ENCODE results near the gene GPR146. TPM values are rescaled to one million over a fixed set of nuclear protein-coding genes. Genes with fewer than 3 reads are reported as not detected.
A peak's percentile ranks its signal among the peaks of the same experiment; 100 is the strongest.

Gene GPR146
- total RNA-seq, 4 donors from 2014 or later, result 12.5 to 30.8 (median 25.5) TPM

- 82% methylated on average over 22 of the region's 27 CpGs for WGBS
- Histone ChIP-seq H3K27ac (replicated peaks in 1 of 4) (peak overlapping the region; percentile 31 to 45 (median 42)), H3K4me1 (peaks cover under 1 to 30% (median 22%) of the 10 kb centered on the region in 4 donors), H3K4me3 (no peak overlapping the region), H3K9me3 (no peaks in the 10 kb centered on the region), H3K36me3 (no peaks in the 10 kb centered on the region), H3K27me3 (no peaks in the 10 kb centered on the region)
- intact Hi-C loops (cut with DNase I), result no loop called here
- TF ChIP-seq CTCF (IDR thresholded peaks at IDR 0.05), result no peak
- no peak for TF ChIP-seq EP300 (IDR thresholded peaks at IDR 0.05)
- TF ChIP-seq POLR2A (IDR thresholded peaks at IDR 0.05; ENCODE audit: low read depth), result no peak
- TF ChIP-seq POLR2AphosphoS5 (IDR thresholded peaks at IDR 0.05), result no peak
- DNase-seq (ENCODE audit: extremely low spot score), result no peak
Measured at GRCh38 chr7:1076184-1077072, 32.1 kb downstream of the GPR146 start.

DNA sequence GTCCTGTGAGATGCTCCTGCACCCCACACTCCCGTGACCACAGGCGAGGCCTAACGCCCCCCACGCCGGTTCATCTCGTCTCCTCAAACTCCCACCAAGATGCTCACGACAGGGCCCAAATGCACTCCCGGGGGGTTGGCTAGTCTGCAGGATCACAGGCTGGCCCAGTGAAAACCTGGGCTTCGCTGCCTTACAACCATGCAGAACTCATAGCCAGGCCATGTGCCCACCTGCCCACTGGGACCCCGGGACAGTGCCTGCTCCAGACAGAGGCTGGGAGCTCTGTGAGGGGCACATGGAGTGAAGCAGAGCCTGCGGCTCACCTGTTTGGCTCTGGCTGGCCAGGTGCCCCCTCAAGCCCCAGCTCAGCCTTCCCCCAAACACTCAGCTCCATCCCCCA is 34.2 kb downstream of the GPR146 start:
- no peak for DNase-seq (ENCODE audit: extremely low spot score)
- Histone ChIP-seq H3K9me3 (no peaks in the 10 kb centered on the region), H3K4me1 (peaks cover 17 to 39% (median 30%) of the 10 kb centered on the region in 4 donors), H3K4me3 (no peak overlapping the region), H3K27me3 (no peaks in the 10 kb centered on the region), H3K27ac (replicated peaks in 1 of 4) (no peak overlapping the region), H3K36me3 (no peaks in the 10 kb centered on the region)
- 73% methylated on average over 3 of the region's 11 CpGs for whole genome bisulfite sequencing
- TF ChIP-seq POLR2A (IDR thresholded peaks at IDR 0.05; ENCODE audit: low read depth), result no peak
- no peak for TF ChIP-seq CTCF (IDR thresholded peaks at IDR 0.05)
- TF ChIP-seq POLR2AphosphoS5 (IDR thresholded peaks at IDR 0.05), result no peak
- intact Hi-C loops (cut with DNase I), result no loop called here

- Histone ChIP-seq H3K27me3 (no peaks in the 10 kb centered on the region), H3K4me3 (no peak overlapping the region), H3K36me3 (no peaks in the 10 kb centered on the region), H3K27ac (replicated peaks in 1 of 4) (no peak overlapping the region), H3K4me1 (peaks cover 17 to 41% (median 31%) of the 10 kb centered on the region in 4 donors), H3K9me3 (no peaks in the 10 kb centered on the region)
- DNase-seq (ENCODE audit: extremely low spot score), result no peak
- 93% methylated on average over 9 of the region's 15 CpGs for WGBS
- intact Hi-C loops (cut with DNase I), result no loop called here
- TF ChIP-seq POLR2A (IDR thresholded peaks at IDR 0.05; ENCODE audit: low read depth), result no peak
- no peak for TF ChIP-seq CTCF (IDR thresholded peaks at IDR 0.05)
- no peak for TF ChIP-seq POLR2AphosphoS5 (IDR thresholded peaks at IDR 0.05)
- TF ChIP-seq EP300 (IDR thresholded peaks at IDR 0.05), result no peak
Measured at GRCh38 chr7:1078985-1079384, 34.6 kb downstream of the GPR146 start.

DNA sequence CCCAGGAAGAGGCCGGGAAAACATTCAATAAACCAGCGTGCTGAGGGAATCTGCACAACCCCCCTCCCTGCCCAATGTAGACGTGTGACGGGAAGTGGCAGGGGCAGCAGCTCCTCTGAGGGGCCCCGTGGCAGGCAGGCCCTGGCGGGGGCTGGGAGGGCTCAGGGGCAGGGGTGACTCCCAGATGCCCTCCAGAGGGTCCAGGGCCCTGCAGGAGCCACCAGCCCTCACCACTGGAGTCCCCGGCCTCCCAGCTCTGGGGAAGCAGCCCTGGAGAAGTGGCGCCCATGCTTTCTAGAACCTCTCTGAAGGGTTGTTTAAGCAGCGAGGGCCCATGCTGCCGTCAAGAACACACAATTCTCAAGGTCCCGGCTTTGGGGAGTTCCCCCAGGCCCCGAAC is 35.2 kb downstream of the GPR146 start:
- DNase-seq (ENCODE audit: extremely low spot score), result no peak
- 85% methylated on average over 12 of the region's 12 CpGs for WGBS
- Histone ChIP-seq H3K36me3 (no peaks in the 10 kb centered on the region), H3K9me3 (no peaks in the 10 kb centered on the region), H3K27me3 (no peaks in the 10 kb centered on the region), H3K4me3 (no peak overlapping the region), H3K4me1 (peaks cover 17 to 46% (median 32%) of the 10 kb centered on the region in 4 donors), H3K27ac (replicated peaks in 1 of 4) (no peak overlapping the region)
- intact Hi-C loops (cut with DNase I), result no loop called here
- TF ChIP-seq POLR2AphosphoS5 (IDR thresholded peaks at IDR 0.05), result no peak
- no peak for TF ChIP-seq POLR2A (IDR thresholded peaks at IDR 0.05; ENCODE audit: low read depth)
- no peak for TF ChIP-seq CTCF (IDR thresholded peaks at IDR 0.05)
- no peak for TF ChIP-seq EP300 (IDR thresholded peaks at IDR 0.05)

All from esophagus muscularis mucosa (tissue), 4 donors.